NCI-H1930 (cell line): ENCODE data around the gene MYO1H.

ENCODE experiments used
- DNase-seq, 2 experiments: peaks; one replicate each; lab custom pipeline; 2025; lab: John Stamatoyannopoulos, UW

Gene MYO1H

GRCh38 chr12:109448272-109448671, 100.6 kb downstream of the MYO1H start:
- no peak for DNase-seq

- no peak for DNase-seq
These were observed 101.1 kb downstream of the MYO1H start for GRCh38 chr12:109448707-109449390.

DNA sequence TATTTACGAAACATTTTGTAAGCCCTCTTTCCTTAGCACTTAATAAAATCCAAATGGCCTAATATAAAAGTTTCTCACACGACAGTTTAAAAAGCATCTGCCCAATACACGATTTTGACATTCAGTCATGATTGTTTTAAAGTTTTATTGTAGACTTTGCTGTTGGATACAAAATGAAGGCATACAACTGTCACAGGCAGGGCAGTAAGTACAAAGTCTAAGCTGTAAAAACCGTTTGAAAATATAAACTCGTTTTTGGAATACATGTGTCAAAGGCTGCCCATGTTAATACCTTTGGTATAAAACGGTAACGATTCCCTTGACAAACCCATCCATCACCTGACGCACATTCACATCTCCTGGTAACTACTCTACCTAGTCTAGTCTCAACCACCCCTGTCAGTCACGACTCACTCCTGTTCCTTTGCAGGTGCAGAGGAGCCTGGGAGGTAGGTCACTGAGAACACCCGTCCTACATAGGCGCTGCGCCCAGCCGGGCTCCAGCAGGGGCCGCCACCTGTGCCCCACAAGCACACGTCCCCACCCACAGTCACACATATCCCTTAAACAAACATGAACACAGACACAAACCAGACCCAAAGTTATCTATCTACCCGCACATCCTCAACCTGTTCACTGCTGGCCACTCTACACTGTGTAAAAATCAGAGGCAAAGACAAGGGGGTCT, 102.3 kb downstream of the MYO1H start:
- DNase-seq, result no peak

- DNase-seq, result no peak
These were observed 103.3 kb downstream of the MYO1H start for GRCh38 chr12:109450980-109451379.

- DNase-seq, result no peak
These were observed 103.7 kb downstream of the MYO1H start for GRCh38 chr12:109451400-109451799.

DNA sequence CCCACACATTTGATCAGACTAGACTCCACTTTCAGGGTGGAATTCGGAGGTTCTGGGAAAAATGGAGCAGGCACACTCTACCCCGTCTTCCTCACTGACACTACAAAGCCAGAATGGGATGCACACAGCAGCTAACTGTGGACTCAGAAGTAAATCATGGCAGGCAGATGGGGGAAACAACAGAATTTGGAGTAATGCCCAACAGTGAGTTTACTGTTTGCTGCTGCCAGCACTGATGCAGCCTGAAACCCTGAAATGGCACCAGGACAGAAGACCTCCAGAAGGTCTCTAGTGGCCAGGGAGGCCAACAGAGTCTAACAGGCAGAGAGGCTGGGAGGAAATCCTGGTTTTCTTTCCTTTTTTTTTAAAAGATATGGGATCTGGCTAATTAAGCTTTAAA, 104.8 kb downstream of the MYO1H start:
- DNase-seq, result no peak

DNA sequence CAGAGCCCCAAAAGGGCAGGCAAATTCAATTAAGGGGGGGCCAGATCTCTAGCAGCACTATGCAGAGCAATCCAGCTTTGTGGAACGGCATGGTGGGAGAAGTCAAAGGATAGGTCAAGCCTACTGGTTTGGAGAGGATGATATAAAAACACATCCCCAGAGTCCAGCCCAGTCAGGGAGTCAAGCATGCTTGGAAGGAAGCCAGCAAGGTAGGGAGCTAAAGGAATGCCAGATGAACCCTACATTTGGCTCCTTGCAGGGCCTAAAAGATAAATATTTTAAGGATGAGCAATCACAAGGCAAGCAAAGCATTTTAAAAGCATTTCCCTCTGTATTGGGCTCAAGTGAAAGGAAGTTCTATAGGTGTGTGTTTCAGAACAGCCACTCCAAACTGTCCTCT, 108.0 kb downstream of the MYO1H start:
- no peak for DNase-seq

DNA sequence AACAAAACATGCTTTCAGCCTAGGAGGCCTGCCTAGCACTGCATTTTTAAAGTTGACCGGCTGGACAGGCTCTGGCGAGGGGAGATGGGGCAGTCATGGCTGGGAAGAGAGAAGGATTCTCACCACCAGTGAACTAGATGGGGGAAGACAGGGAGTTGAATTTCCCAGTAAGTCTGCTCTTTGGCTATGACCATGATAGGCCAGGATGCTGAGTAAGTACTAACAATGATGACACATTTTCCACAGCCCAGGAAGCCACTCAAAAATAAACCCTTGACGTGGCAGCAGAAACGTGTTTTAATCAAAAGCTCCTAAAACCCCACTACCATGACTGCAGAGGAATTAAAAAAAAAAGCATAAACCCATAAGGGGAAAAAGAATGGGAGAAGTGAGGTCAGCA, 110.4 kb downstream of the MYO1H start:
- DNase-seq, result no peak

GRCh38 chr12:109458771-109459208, 111.1 kb downstream of the MYO1H start:
- DNase-seq, result no peak

GRCh38 chr12:109459247-109459646, 111.5 kb downstream of the MYO1H start:
- DNase-seq, result no peak

GRCh38 chr12:109460538-109460937, 112.8 kb downstream of the MYO1H start:
- DNase-seq, result no peak

DNA sequence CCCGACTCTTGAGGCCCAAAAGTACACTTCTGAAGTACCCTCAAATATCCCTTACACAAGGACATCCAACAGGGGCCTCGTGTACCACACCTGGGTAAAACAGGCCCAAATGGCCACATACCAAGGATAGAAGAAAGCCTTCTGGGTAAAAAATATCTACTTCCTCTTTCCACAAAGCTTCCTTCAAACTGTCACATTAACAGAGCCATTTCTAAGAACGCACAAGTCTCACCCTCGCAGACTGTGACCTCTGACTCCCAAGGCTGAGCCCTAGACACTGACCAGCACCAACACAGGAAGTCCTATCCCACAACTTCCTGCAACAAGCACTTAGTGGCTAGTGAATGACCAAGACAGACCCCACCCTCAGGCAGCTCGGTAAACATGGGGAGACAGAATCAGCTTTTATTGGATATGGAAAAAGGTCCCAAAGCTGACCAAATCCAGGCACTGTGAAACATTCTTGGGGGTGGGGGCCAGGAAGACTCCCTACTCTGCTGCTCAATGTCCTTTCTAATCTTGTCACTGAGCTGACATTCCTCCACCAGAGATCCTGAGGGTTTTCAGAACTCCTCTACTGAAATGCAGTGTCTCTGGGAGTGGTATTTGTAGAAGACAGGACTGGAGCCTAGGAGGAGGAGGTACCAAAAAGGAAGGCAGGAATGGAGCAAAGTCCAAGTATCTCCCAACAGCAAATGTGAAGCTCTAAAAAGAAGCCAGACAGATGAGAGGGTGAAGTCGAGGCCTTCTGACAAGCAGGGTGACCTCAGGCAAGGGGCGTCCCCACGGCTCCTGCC, 113.5 kb downstream of the MYO1H start:
- no peak for DNase-seq

- no peak for DNase-seq
These were observed 114.4 kb downstream of the MYO1H start for GRCh38 chr12:109461846-109462756.

DNA sequence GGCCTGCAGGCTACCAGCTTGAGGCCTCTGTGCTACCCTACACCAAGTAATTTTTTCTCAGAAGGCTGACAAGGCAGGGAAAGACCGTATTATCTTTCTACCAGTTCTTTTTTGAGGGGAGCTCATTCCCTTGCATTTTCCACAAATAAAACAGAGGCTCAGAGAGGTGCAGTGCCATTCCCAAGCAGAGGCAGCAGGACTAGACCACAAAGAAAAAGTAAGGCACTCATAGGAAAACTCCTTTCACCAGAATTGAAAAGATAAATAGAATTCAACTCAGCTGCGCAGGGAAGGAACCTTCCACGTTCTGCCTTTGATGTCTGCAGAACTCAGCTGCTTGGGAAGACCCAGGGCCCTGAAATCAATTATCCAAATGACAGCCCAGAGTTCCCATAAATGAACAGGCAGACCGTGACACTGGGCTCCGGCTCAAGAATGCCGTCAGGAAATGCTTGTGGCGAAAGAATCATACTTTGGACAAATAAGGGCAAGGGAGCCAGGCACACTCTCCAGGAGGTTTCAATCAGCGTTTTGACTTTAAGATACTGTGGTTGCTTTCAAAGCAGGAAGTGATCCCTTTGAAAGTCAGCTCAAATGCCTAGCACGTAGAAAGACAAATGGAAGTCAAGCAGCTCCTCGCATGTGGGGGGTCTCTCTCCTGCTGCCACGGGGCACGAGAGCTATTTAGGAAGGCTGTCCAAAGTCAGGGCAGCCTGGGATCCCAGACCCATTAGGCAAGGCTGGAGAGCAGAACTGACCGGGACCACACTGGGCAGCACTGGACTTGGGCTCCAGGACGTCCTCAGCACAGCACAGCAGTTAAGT, 115.4 kb downstream of the MYO1H start:
- DNase-seq, result no peak

GRCh38 chr12:109463756-109464155, 116.1 kb downstream of the MYO1H start:
- no peak for DNase-seq

- DNase-seq, result no peak
These were observed 117.1 kb downstream of the MYO1H start for GRCh38 chr12:109464642-109465351.

- DNase-seq, result no peak
These were observed 118.6 kb downstream of the MYO1H start for GRCh38 chr12:109466305-109466704.

DNA sequence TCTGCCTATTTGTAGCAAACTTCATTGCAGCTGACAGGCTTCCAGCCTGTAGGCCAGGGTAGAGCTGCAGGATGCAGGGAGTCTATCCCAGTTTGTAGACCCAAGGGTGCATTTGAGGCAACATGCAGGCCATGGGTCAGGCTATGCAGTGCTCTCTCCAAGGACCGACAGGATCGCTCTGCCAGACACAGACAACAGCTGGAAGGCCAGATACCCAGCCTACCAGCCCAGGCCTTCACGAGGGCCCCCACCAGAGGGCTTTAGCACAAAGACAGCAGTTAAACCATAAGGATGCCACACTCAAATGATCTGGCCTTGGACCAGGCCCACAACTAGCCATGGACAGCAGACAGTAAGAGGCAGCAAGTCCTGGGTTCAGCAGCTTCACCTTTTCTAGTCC, 119.1 kb downstream of the MYO1H start:
- no peak for DNase-seq

GRCh38 chr12:109467978-109468676, 120.4 kb downstream of the MYO1H start:
- no peak for DNase-seq

DNA sequence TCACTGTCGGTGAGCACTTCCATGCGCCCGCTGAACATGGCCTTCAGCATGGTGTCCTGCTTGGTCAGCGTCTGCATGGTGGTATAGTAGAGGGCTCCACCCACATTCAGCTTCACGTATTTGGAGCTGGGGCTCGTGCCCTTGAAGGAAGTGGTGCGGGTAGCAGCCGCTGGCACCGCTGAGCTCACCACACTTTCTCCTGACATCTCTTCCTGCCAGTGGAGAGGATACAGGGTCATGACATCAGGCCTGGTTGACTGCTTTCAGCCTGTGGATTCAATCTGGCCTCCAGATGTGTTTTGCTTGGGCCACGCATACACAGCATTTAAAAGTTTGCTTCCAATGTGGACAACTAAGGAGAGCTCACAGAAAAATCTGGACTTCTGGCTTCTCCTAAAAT, 121.8 kb downstream of the MYO1H start:
- no peak for DNase-seq
